Retinal pigment epithelial cell (primary cell): ENCODE results near the gene EVPL.

Experiments
- DNase-seq: peaks from one replicate; pipeline ENCODE4 v3.0.0-alpha.2; 2010; ENCODE audit warnings: low read depth
- H3K4me3 ChIP-seq: 2 replicates; pipeline ENCODE4 v1.5.1; 2011; ENCODE audit warnings: mild to moderate bottlenecking, low read length, control low read depth, moderate library complexity
- TF ChIP-seq, protein P1 (sequence below): conservative IDR thresholded peaks from 2 replicates; pipeline ENCODE4 v1.5.1; 2011; ENCODE audit warnings: low read depth, low read length, control low read depth, inconsistent platforms

EVPL gene

GRCh38 chr17:76008630-76009425 is 18.3 kb downstream of the EVPL start:
- no peak for DNase-seq
- no peak overlapping the region for H3K4me3 ChIP-seq
- TF ChIP-seq, protein P1, sequence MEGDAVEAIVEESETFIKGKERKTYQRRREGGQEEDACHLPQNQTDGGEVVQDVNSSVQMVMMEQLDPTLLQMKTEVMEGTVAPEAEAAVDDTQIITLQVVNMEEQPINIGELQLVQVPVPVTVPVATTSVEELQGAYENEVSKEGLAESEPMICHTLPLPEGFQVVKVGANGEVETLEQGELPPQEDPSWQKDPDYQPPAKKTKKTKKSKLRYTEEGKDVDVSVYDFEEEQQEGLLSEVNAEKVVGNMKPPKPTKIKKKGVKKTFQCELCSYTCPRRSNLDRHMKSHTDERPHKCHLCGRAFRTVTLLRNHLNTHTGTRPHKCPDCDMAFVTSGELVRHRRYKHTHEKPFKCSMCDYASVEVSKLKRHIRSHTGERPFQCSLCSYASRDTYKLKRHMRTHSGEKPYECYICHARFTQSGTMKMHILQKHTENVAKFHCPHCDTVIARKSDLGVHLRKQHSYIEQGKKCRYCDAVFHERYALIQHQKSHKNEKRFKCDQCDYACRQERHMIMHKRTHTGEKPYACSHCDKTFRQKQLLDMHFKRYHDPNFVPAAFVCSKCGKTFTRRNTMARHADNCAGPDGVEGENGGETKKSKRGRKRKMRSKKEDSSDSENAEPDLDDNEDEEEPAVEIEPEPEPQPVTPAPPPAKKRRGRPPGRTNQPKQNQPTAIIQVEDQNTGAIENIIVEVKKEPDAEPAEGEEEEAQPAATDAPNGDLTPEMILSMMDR, result no peak

DNA sequence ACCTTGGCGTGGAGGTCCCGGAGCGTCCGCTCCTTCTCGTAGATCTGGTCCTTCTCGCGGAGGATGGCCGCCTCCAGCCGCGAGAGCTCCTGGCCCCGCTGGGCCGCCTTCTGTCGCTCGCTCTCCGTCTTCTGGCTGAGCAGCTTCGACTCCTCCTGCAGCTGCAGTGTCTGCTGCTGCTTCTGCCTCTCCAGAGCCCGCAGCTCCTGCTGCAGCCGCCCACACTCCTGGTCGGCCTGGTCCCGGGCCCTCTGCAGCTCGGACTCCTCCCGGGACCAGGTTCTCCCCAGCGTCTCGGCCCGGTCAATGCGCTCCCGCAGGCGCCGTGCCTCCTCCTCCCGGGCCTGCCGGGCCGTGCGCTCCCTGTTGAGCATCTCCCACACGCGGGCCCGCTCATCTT is 18.9 kb downstream of the EVPL start:
- no peak overlapping the region for H3K4me3 ChIP-seq
- TF ChIP-seq, protein P1, result no peak
- DNase-seq, result no peak

DNA sequence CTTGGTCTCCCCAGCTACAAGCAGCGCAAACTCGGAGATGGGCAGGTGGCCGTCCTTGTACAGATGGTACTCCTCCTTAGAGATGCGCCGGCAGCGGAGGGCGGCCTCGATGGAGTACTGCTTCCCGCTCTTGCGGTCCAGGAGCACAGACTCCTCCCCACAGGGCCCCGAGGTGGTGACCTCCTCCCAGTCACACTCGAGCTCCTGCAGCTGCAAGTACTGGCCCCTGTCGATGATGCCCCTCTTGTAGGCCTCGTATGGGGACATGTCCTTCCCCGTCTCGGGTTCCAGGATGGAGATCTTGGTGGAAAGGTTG is 19.3 kb downstream of the EVPL start:
- DNase-seq, result no peak
- H3K4me3 ChIP-seq, result no peak overlapping the region
- TF ChIP-seq, protein P1, result no peak

- no peak for DNase-seq
- TF ChIP-seq, protein P1, result no peak
- H3K4me3 ChIP-seq, result no peak overlapping the region
These were observed 19.8 kb downstream of the EVPL start for GRCh38 chr17:76007131-76007849.

DNA sequence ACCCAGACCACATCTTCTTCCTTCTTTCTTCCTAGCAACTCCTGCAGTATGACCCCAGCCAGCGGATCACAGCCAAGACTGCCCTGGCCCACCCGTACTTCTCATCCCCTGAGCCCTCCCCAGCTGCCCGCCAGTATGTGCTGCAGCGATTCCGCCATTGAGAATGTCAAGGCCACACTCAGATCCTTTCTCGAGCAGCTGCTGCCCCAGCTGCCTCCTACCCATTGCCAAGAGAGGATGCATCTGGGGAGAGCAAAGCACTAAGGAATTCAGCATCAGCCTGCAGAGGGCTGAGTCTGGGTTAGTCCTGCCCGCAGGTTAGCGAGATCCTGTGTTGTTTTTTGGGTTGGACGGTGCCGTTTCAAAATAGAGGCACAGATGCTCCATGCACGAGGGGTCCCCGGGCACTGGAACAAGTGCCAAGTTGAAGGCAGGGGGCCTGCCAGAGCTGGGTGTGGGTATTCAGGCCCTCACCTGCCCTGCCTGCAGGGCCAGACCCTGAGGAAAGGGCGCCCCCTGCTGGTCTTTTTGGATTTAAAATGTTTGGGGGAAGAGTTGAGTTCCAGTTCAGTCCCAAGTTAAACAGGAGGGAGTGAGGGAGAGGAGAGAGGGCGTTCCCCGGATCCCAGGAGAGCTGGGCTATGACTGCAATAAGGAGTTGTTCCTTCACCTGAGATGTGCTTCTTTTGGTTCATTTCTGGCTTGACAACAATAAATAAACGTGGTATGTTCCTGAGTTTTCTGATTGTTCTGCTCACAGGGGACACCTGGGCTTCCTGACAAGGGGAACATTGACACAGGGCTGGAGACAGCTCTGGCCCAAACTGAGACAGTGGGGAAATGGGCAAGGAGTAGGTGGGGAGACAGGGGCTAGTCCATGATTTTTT is 21.6 kb downstream of the EVPL start:
- TF ChIP-seq, protein P1, result peak; percentile 62
- no peak overlapping the region for H3K4me3 ChIP-seq
- DNase-seq, result no peak

DNA sequence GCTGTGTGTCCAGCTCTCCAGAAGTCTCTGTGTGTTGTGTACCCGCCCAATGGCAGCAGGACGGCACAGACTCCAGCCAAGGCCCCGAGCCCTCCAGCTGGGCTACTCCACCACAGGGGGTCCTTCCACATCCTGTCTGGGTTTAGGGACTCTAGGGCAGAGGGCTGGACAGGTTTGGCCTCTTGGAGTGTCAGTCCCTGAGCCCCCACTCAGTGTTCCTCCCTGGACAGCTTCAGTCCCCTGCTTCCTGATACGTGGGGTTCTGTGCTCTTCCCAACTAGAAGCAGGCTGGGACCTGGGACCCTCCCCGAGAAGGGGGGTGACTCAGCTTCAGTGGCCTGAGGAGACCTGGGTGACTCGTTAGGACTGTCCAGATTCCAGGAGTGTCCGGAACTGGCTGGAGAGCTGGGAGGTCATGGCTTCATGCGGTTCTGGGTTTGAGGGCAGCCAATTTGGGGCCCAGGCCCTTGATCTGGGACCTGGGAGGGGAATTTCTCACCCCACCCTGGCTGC is 22.3 kb downstream of the EVPL start:
- H3K4me3 ChIP-seq, result no peak overlapping the region
- TF ChIP-seq, protein P1, result no peak
- DNase-seq, result no peak
